Neuronal stem cell (in vitro differentiated cells): ENCODE measurements around the gene RASL11A.

Source experiments
- DNase-seq: peaks from one replicate; pipeline ENCODE4 v3.0.0-alpha.2; 2013; ENCODE audit warnings: low spot score
- H2AFZ ChIP-seq: one replicate; pipeline ENCODE4 v1.6.1; 2013; ENCODE audit warnings: mild to moderate bottlenecking, low read length, inconsistent platforms
- H2AK5ac ChIP-seq: 2 replicates; pipeline ENCODE4 v1.6.1; 2013; ENCODE audit warnings: low read depth, mild to moderate bottlenecking, inconsistent platforms, low read length, moderate library complexity, mixed read lengths
- H2BK120ac ChIP-seq: 2 replicates; pipeline ENCODE4 v1.6.1; 2013; ENCODE audit warnings: low read depth, mild to moderate bottlenecking, inconsistent platforms, low read length, moderate library complexity, mixed read lengths
- H2BK12ac ChIP-seq: one replicate; pipeline ENCODE4 v1.6.1; 2013; ENCODE audit warnings: low read length, inconsistent platforms
- H2BK15ac ChIP-seq: 2 replicates; pipeline ENCODE4 v1.6.1; 2013; ENCODE audit warnings: mild to moderate bottlenecking, low read length, inconsistent platforms, mixed read lengths
- H2BK5ac ChIP-seq: one replicate; pipeline ENCODE4 v1.6.1; 2013; ENCODE audit warnings: inconsistent platforms, mild to moderate bottlenecking, low read length, moderate library complexity
- H3K14ac ChIP-seq: one replicate; pipeline ENCODE4 v1.6.1; 2013; ENCODE audit warnings: low read length, inconsistent platforms
- H3K18ac ChIP-seq: 2 replicates; pipeline ENCODE4 v1.6.1; 2013; ENCODE audit warnings: low read length, inconsistent platforms
- H3K23ac ChIP-seq: 2 replicates; pipeline ENCODE4 v1.6.1; 2013; ENCODE audit warnings: low read depth, mild to moderate bottlenecking, mixed read lengths, low read length, inconsistent platforms; ENCODE audit not compliant: poor library complexity
- H3K27ac ChIP-seq: replicated peaks from 3 replicates; pipeline ENCODE4 v1.5.1; 2013; ENCODE audit warnings: low read length, inconsistent platforms
- H3K27me3 ChIP-seq, 3 experiments: 2 replicates each; pipeline ENCODE4 v1.6.1; 2013; ENCODE audit warnings: low read length in 3 of 3, mild to moderate bottlenecking in 2 of 3, inconsistent platforms in 1 of 3, low read depth in 1 of 3, mixed read lengths in 1 of 3, moderate library complexity in 1 of 3; ENCODE audit not compliant: control insufficient read depth in 3 of 3, insufficient read depth in 3 of 3
- H3K36me3 ChIP-seq, 2 donors: replicated peaks in 1 of 2; 2 replicates each; pipeline ENCODE4 v1.6.1; 2013; ENCODE audit warnings: low read length in 2 of 2; ENCODE audit not compliant: control insufficient read depth in 2 of 2, insufficient read depth in 2 of 2
- H3K4ac ChIP-seq: 2 replicates; pipeline ENCODE4 v1.6.1; 2013; ENCODE audit warnings: inconsistent platforms, mild to moderate bottlenecking, low read length, moderate library complexity
- H3K4me1 ChIP-seq, 2 donors: 1 replicate in 1 of 2; 2 replicates in 1 of 2; pipeline ENCODE4 v1.6.1; 2013; ENCODE audit warnings: low read length in 2 of 2, low read depth in 1 of 2; ENCODE audit not compliant: control insufficient read depth in 2 of 2, insufficient read depth in 1 of 2
- H3K4me2 ChIP-seq: one replicate; pipeline ENCODE4 v1.6.1; 2013; ENCODE audit warnings: mild to moderate bottlenecking, low read length, inconsistent platforms; ENCODE audit not compliant: insufficient read depth, poor library complexity, severe bottlenecking
- H3K4me3 ChIP-seq, 2 donors: 2 replicates each; pipeline ENCODE4 v1.5.1; 2013; ENCODE audit warnings: low read length in 2 of 2, mild to moderate bottlenecking in 2 of 2, inconsistent platforms in 1 of 2, moderate library complexity in 1 of 2
- H3K79me1 ChIP-seq: one replicate; pipeline ENCODE4 v1.6.1; 2013; ENCODE audit warnings: low read depth, mild to moderate bottlenecking, inconsistent platforms, low read length, moderate library complexity
- H3K9ac ChIP-seq: one replicate; pipeline ENCODE4 v1.6.1; 2013; ENCODE audit warnings: mild to moderate bottlenecking, low read depth, low read length, inconsistent platforms; ENCODE audit not compliant: poor library complexity
- H3K9me3 ChIP-seq, 2 donors: replicated peaks in 1 of 2; 2 replicates each; pipeline versions ENCODE3 to v1.6.1; 2013; ENCODE audit warnings: low read length in 2 of 2, mild to moderate bottlenecking in 2 of 2, inconsistent platforms in 1 of 2, low read depth in 1 of 2, mixed read lengths in 1 of 2, moderate library complexity in 1 of 2; ENCODE audit not compliant: control insufficient read depth in 2 of 2, insufficient read depth in 1 of 2
- H4K8ac ChIP-seq: one replicate; pipeline ENCODE4 v1.6.1; 2013; ENCODE audit warnings: low read depth, mild to moderate bottlenecking, inconsistent platforms, low read length, moderate library complexity
- H4K91ac ChIP-seq: one replicate; pipeline ENCODE4 v1.6.1; 2013; ENCODE audit warnings: low read length, low read depth, mild to moderate bottlenecking, inconsistent platforms; ENCODE audit not compliant: poor library complexity
- WGBS, 2 donors: extraction: QIAGEN DNeasy Blood & Tissue Kit; methylation state at CpG; one replicate each; pipeline ENCODE4 v1.1.7; 2013; ENCODE audit warnings: missing lambda C conversion rate in 2 of 2, mixed read lengths in 1 of 2; ENCODE audit not compliant: insufficient read length in 2 of 2, insufficient replicate concordance in 1 of 2; ENCODE audit errors: extremely low coverage in 2 of 2; 5-methylcytosine and 5-hydroxymethylcytosine counted together

The RASL11A gene

GRCh38 chr13:27261396-27261795 lies 9.2 kb upstream of the RASL11A start:
- Histone ChIP-seq H2BK5ac (no peak overlapping the region), H2BK15ac (no peak overlapping the region), H3K79me1 (no peaks in the 10 kb centered on the region), H3K9ac (no peak overlapping the region), H3K36me3 (peaks cover 16 to 58% of the 10 kb centered on the region in 2 donors), H3K27ac (no peak overlapping the region), H3K14ac (no peak overlapping the region), H3K4me2 (no peak overlapping the region), H3K23ac (no peak overlapping the region), H2BK12ac (no peak overlapping the region), H3K9me3 (no peaks in the 10 kb centered on the region), H3K4me3 (no peak overlapping the region), H2BK120ac (no peak overlapping the region), H3K27me3 (no peaks in the 10 kb centered on the region), H4K91ac (no peak overlapping the region), H2AFZ (no peak overlapping the region), H3K18ac (no peak overlapping the region), H3K4me1 (peaks cover 0 to 16% of the 10 kb centered on the region in 2 donors), H3K4ac (no peak overlapping the region), H2AK5ac (no peak overlapping the region), H4K8ac (no peak overlapping the region)
- no CpG with 5 or more reads among the region's 5 CpGs for WGBS, 2 donors
- no peak for DNase-seq

DNA sequence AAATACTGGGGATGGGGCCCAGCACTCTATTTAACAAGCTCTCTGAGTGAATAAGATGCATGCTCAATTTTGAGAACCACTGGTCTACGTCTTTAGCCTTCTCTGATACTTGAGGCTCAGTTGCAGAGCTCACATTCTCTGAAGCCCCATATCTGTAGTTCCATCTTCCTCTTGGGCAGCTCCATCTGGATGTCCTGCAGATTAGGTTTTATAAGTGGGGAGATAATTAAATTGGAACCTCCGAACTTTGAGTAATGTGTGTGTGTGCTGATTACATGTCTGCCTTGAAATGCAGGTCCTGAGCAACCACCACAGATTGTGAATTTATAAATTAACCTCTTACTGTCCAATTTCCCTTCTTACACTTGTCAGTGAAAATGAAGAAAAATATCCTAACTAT lies 7.2 kb upstream of the RASL11A start:
- no peak overlapping the region for H2BK15ac ChIP-seq
- no peak overlapping the region for H3K4me3 ChIP-seq
- WGBS, 2 donors: no CpG with 5 or more reads among the region's 2 CpGs

GRCh38 chr13:27264181-27264580 lies 6.4 kb upstream of the RASL11A start:
- Histone ChIP-seq H2AK5ac (no peak overlapping the region), H2BK120ac (no peak overlapping the region), H4K91ac (no peak overlapping the region), H2BK15ac (no peak overlapping the region), H3K23ac (no peak overlapping the region), H4K8ac (no peak overlapping the region), H3K9ac (no peak overlapping the region), H3K27ac (no peak overlapping the region), H2BK5ac (no peak overlapping the region), H3K4me3 (no peak overlapping the region), H3K79me1 (no peaks in the 10 kb centered on the region), H3K4me1 (peaks cover 0 to 16% of the 10 kb centered on the region in 2 donors), H3K4me2 (no peak overlapping the region), H3K14ac (no peak overlapping the region), H2BK12ac (no peak overlapping the region), H3K4ac (no peak overlapping the region), H3K27me3 (peaks cover 0 to 2% (median 0%) of the 10 kb centered on the region in 3 experiments), H3K9me3 (no peaks in the 10 kb centered on the region), H2AFZ (peak overlapping the region; percentile 30), H3K36me3 (peaks cover 3 to 31% of the 10 kb centered on the region in 2 donors), H3K18ac (no peak overlapping the region)
- DNase-seq: no peak
- no CpG with 5 or more reads among the region's 5 CpGs for WGBS, 2 donors

More for the DNA sequence above, 7.2 kb upstream of the RASL11A start:
- peaks cover 0 to 16% of the 10 kb centered on the region in 2 donors for H3K4me1 ChIP-seq
- H2BK5ac ChIP-seq: no peak overlapping the region
- H3K4ac ChIP-seq: no peak overlapping the region
- no peak overlapping the region for H4K8ac ChIP-seq
- no peak overlapping the region for H3K9ac ChIP-seq
- no peak overlapping the region for H3K27ac ChIP-seq
- no peak overlapping the region for H3K23ac ChIP-seq
- no peaks in the 10 kb centered on the region for H3K9me3 ChIP-seq
- no peak overlapping the region for H2AFZ ChIP-seq
- no peak overlapping the region for H2BK120ac ChIP-seq
- no peaks in the 10 kb centered on the region for H3K79me1 ChIP-seq
- H3K14ac ChIP-seq: no peak overlapping the region
- no peak overlapping the region for H3K18ac ChIP-seq
- no peaks in the 10 kb centered on the region for H3K27me3 ChIP-seq
- H3K4me2 ChIP-seq: no peak overlapping the region
- no peak for DNase-seq
- H2AK5ac ChIP-seq: no peak overlapping the region
- H3K36me3 ChIP-seq: peaks cover 8 to 38% of the 10 kb centered on the region in 2 donors
- H2BK12ac ChIP-seq: no peak overlapping the region
- no peak overlapping the region for H4K91ac ChIP-seq

- no CpG with 5 or more reads among the region's 1 CpG for WGBS, 2 donors
Measured at GRCh38 chr13:27264648-27265047, 6.0 kb upstream of the RASL11A start.

More at GRCh38 chr13:27264648-27265047, 6.0 kb upstream of the RASL11A start:
- no peak overlapping the region for H3K18ac ChIP-seq
- H3K36me3 ChIP-seq: peaks cover 3 to 26% of the 10 kb centered on the region in 2 donors
- no peak overlapping the region for H3K9ac ChIP-seq
- H3K27ac ChIP-seq: no peak overlapping the region
- no peak overlapping the region for H2AK5ac ChIP-seq
- no peak overlapping the region for H2BK120ac ChIP-seq
- no peak overlapping the region for H4K91ac ChIP-seq
- H3K23ac ChIP-seq: no peak overlapping the region
- no peak for DNase-seq
- H3K4ac ChIP-seq: no peak overlapping the region
- H3K4me1 ChIP-seq: peaks cover 0 to 16% of the 10 kb centered on the region in 2 donors
- H3K4me2 ChIP-seq: no peak overlapping the region
- no peaks in the 10 kb centered on the region for H3K79me1 ChIP-seq
- no peak overlapping the region for H3K4me3 ChIP-seq
- H2BK12ac ChIP-seq: no peak overlapping the region
- peak overlapping the region; percentile 30 for H2AFZ ChIP-seq
- H3K27me3 ChIP-seq: peaks cover 0 to 4% (median 0%) of the 10 kb centered on the region in 3 experiments
- H4K8ac ChIP-seq: no peak overlapping the region
- no peak overlapping the region for H3K14ac ChIP-seq
- H3K9me3 ChIP-seq: no peaks in the 10 kb centered on the region
- no peak overlapping the region for H2BK15ac ChIP-seq
- no peak overlapping the region for H2BK5ac ChIP-seq
